HepG2 (cell line): ENCODE measurements around the gene DIRAS1. TPM values are rescaled to one million over a fixed set of nuclear protein-coding genes. Genes with fewer than 3 reads are reported as not detected.

Source experiments
- ATAC-seq: fragments of 200-7000 bp; cut with Tn5 transposase; 3 replicates; pipeline ENCODE4 v1.9.1; 2020; ENCODE audit warnings: mild to moderate bottlenecking, moderate library complexity
- BruUV-seq: library from RNA; stranded (reverse); fragments of 400-500 nt; replicated peaks from 2 replicates; lab custom pipeline; 2021; lab: Mats Ljungman, UMichigan
- CTCF ChIA-PET: fragments of 300-600 bp; formaldehyde crosslinking; extraction: SDS; loops from one replicate; lab custom pipeline; 2021; ENCODE audit warnings: low total read pairs, inconsistent platforms, low intra/inter-chr PET ratio; lab: Yijun Ruan, JAX
- POLR2A ChIA-PET: fragments of 350-600 bp; sonication (Branson Sonifier 250); formaldehyde crosslinking; loops from one replicate; lab custom pipeline; 2020; ENCODE audit warnings: antibody characterized with exemption, inconsistent platforms; lab: Yijun Ruan, JAX
- DNase-seq: peaks from one replicate; pipeline ENCODE4 v3.0.0-alpha.2; 2015; ENCODE audit warnings: low spot score
- FAIRE-seq: peaks from 3 replicates; lab custom pipeline; 2011; peaks lifted over from hg19 to GRCh38; lab: Jason Lieb, UNC
- H2AFZ ChIP-seq: one replicate; pipeline ENCODE4 v1.6.1; 2011; ENCODE audit warnings: low read length, inconsistent platforms
- H3K27ac ChIP-seq: fragments of 300-600 bp; 3 replicates; pipeline ENCODE4 v1.8.0; 2011; ENCODE audit warnings: mixed run types, mild to moderate bottlenecking, mixed read lengths, low read length, inconsistent platforms; ENCODE audit not compliant: insufficient read depth; ENCODE audit errors: extremely low read length
- H3K27me3 ChIP-seq, 2 experiments: fragments of 200-600 bp in 1 of 2; 2 replicates in 1 of 2; 3 replicates in 1 of 2; pipeline versions ENCODE4 v1.6.0 to v1.8.0; 2011; ENCODE audit warnings: low read length in 2 of 2, mild to moderate bottlenecking in 2 of 2, moderate library complexity in 2 of 2, inconsistent platforms in 1 of 2; ENCODE audit not compliant: insufficient read depth in 2 of 2, control insufficient read depth in 1 of 2
- H3K36me3 ChIP-seq, 2 experiments: fragments of 200-600 bp in 1 of 2; replicated peaks in 1 of 2; 2 replicates in 1 of 2; 3 replicates in 1 of 2; pipeline versions ENCODE4 v1.5.1 to v1.8.0; 2011; ENCODE audit warnings: low read length in 2 of 2, inconsistent platforms in 1 of 2; ENCODE audit not compliant: insufficient read depth in 2 of 2, control insufficient read depth in 1 of 2
- H3K4me1 ChIP-seq: 2 replicates; pipeline ENCODE4 v1.5.1; 2012; ENCODE audit warnings: low read length, inconsistent platforms; ENCODE audit not compliant: insufficient read depth
- H3K4me2 ChIP-seq: 2 replicates; pipeline ENCODE4 v1.6.0; 2011; ENCODE audit warnings: low read depth, low read length, inconsistent platforms
- H3K4me3 ChIP-seq, 3 experiments: fragments of 200-600 bp in 1 of 3; sonication (generic), shearing (Covaris generic) in 1 of 3; replicated peaks in 1 of 3; 2 replicates each; pipeline ENCODE4 v1.5.1; 2011 to 2016; ENCODE audit warnings: low read length in 3 of 3, inconsistent platforms in 2 of 3, low read depth in 2 of 3, mild to moderate bottlenecking in 2 of 3, control low read depth in 1 of 3, mixed read lengths in 1 of 3; ENCODE audit not compliant: insufficient read depth in 1 of 3
- H3K79me2 ChIP-seq: one replicate; pipeline ENCODE4 v1.6.1; 2011; ENCODE audit warnings: low read length, inconsistent platforms; ENCODE audit not compliant: insufficient read depth
- H3K9ac ChIP-seq: 2 replicates; pipeline ENCODE4 v1.6.0; 2011; ENCODE audit warnings: mild to moderate bottlenecking, low read depth, low read length, inconsistent platforms; ENCODE audit not compliant: insufficient read depth
- H3K9me3 ChIP-seq: 2 replicates; pipeline ENCODE4 v1.5.1; 2012; ENCODE audit warnings: mild to moderate bottlenecking, low read length
- H4K20me1 ChIP-seq: 2 replicates; pipeline ENCODE4 v1.6.0; 2011; ENCODE audit warnings: inconsistent platforms, mild to moderate bottlenecking, low read length, moderate library complexity; ENCODE audit not compliant: insufficient read depth
- SMARCC2 ChIP-seq: fragments of 450-650 bp; IDR thresholded peaks from 2 replicates; pipeline ENCODE4 v1.6.1; 2017; ENCODE audit warnings: antibody characterized with exemption, mild to moderate bottlenecking
- SSRP1 ChIP-seq: IDR thresholded peaks from 2 replicates; pipeline ENCODE4 v1.6.1; 2016; ENCODE audit warnings: control low read depth
- ZNF121 ChIP-seq: sonication (generic); formaldehyde crosslinking; IDR thresholded peaks from 2 replicates; pipeline ENCODE4 v1.5.0; 2020; ENCODE audit warnings: mild to moderate bottlenecking, missing genetic modification reagents
- ZSCAN22 ChIP-seq: sonication (generic); formaldehyde crosslinking; IDR thresholded peaks from 2 replicates; pipeline ENCODE4 v1.4.0; 2020; ENCODE audit warnings: mild to moderate bottlenecking, missing genetic modification reagents
- WGBS: methylation state at CpG from one replicate; pipeline ENCODE4 v1.1.6; 2017; ENCODE audit warnings: low lambda C conversion rate; 5-methylcytosine and 5-hydroxymethylcytosine counted together
- in situ Hi-C: cut with HindIII; loops from 2 replicates; pipeline ENCODE4 v1.10.0; 2017; ENCODE audit warnings: low pct_unique_long_range_greater_than_20kb; ENCODE audit not compliant: extremely low pct_ligation_motif_present
- intact Hi-C: fragments of 100-400 bp; cut with micrococcal nuclease; formaldehyde crosslinking; loops from one replicate; pipeline ENCODE4 v1.10.0; 2022; ENCODE audit not compliant: unreplicated experiment
- polyA plus RNA-seq, 8 experiments: library from polyadenylated mRNA; depleted of rRNA in 3 of 8; stranded (reverse) in 7 of 8; unstranded in 1 of 8; fragments of >200 nt; fragmentation: Illumina TruSeq in 4 of 8; extraction: Trizol in 4 of 8; gene quantifications; 2 replicates each; pipeline versions ENCODE4 v1.2.1 to v1.2.3, GENCODE V29; 2011 to 2016; ENCODE audit warnings: low read depth in 4 of 8, missing spikeins in 1 of 8, mixed read lengths in 1 of 8; ENCODE audit not compliant: insufficient read depth in 1 of 8
- total RNA-seq, 5 experiments: library from RNA; depleted of rRNA; stranded (reverse); fragments of >200 nt; fragmentation: Illumina TruSeq; extraction: Trizol; gene quantifications; 2 replicates each; pipeline ENCODE4 v1.2.3, GENCODE V29; 2016; ENCODE audit warnings: low read depth in 1 of 5
- TF ChIP-seq, protein P1 (sequence below): IDR thresholded peaks from 2 replicates; pipeline ENCODE4 v1.6.1; 2016; ENCODE audit warnings: low read depth, borderline replicate concordance
- TF ChIP-seq, protein P2 (sequence below): sonication (generic); formaldehyde crosslinking; IDR thresholded peaks from 2 replicates; pipeline ENCODE4 v1.5.0; 2020; ENCODE audit warnings: mild to moderate bottlenecking, missing genetic modification reagents

Gene DIRAS1
- total and polyA plus RNA-seq, 2 of the 13 experiments (the other 11 are each of a cell fraction or from before 2014, with no cell fraction given): 0.97 to 1.8 TPM

DNA sequence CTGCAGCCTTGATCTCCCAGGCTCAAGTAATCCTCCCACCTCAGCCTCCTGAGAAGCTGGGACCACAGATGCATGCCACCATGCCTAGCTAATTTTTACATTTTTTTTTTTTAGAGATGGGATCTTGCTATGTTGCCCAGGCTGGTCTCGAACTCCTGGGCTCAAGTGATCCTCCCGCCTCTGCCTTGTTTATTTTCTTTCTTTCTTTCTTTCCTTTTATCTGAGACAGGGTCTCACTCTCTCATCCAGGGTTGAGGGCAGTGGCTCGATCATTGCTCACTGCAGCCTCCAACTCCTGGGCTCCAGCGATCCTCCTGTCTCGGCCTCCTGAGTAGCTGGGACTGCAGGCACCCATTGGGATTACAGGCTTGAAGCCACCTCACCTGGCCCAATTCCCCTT, 14.9 kb downstream of the DIRAS1 start:
- no TSS peak for BruUV-seq
- ChIA-PET CTCF (no interaction called here), POLR2A (no interaction called here)
- Histone ChIP-seq H3K4me3 (no peak overlapping the region), H3K79me2 (no peaks in the 10 kb centered on the region), H3K27ac (no peak overlapping the region), H3K36me3 (no peaks in the 10 kb centered on the region), H4K20me1 (no peaks in the 10 kb centered on the region), H3K27me3 (peaks cover 0 to 4% of the 10 kb centered on the region in 2 experiments; a peak in 2 of 5 replicates), H3K4me2 (no peak overlapping the region), H2AFZ (no peak overlapping the region), H3K9me3 (no peaks in the 10 kb centered on the region), H3K9ac (no peak overlapping the region), H3K4me1 (peaks cover 26% of the 10 kb centered on the region)
- WGBS: 64% methylated on average over 5 of the region's 5 CpGs
- TF ChIP-seq ZSCAN22 (no peak), ZNF121 (CRISPR knock-in tag) (peak; percentile 68; the same call in 1 of the 2 replicates), SMARCC2 (no peak), SSRP1 (no peak)
- TF ChIP-seq, protein P1, sequence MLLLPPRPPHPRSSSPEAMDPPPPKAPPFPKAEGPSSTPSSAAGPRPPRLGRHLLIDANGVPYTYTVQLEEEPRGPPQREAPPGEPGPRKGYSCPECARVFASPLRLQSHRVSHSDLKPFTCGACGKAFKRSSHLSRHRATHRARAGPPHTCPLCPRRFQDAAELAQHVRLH (CRISPR knock-in tag): no peak
- TF ChIP-seq, protein P2, sequence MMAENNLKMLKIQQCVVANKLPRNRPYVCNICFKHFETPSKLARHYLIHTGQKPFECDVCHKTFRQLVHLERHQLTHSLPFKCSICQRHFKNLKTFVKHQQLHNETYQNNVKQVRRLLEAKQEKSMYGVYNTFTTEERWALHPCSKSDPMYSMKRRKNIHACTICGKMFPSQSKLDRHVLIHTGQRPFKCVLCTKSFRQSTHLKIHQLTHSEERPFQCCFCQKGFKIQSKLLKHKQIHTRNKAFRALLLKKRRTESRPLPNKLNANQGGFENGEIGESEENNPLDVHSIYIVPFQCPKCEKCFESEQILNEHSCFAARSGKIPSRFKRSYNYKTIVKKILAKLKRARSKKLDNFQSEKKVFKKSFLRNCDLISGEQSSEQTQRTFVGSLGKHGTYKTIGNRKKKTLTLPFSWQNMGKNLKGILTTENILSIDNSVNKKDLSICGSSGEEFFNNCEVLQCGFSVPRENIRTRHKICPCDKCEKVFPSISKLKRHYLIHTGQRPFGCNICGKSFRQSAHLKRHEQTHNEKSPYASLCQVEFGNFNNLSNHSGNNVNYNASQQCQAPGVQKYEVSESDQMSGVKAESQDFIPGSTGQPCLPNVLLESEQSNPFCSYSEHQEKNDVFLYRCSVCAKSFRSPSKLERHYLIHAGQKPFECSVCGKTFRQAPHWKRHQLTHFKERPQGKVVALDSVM (CRISPR knock-in tag): peak; percentile 68; the same call in 1 of the 2 replicates
- ATAC-seq (no peak), FAIRE-seq (no peak), DNase-seq (no peak)
- intact Hi-C loops: no loop called here
- in situ Hi-C loops: no loop called here
